Heart right ventricle (tissue), 16 donors: ENCODE data around the gene HS1BP3. TPM values are rescaled to one million over a fixed set of nuclear protein-coding genes. Genes with fewer than 3 reads are reported as not detected.

ENCODE experiments used
- ATAC-seq, 8 donors: fragments of 200-7000 bp; cut with Tn5 transposase; one replicate each; pipeline ENCODE4 v1.9.1; 2020; ENCODE audit warnings: mild to moderate bottlenecking in 8 of 8, moderate library complexity in 8 of 8, moderate number of reproducible peaks in 1 of 8
- DNase-seq, 2 donors: peaks; one replicate each; pipeline ENCODE4 v3.0.0-alpha.2; 2020
- H3K27ac ChIP-seq, 10 donors: fragments of 200-600 bp; sonication (generic) in 2 of 10; one replicate each; pipeline versions ENCODE4 v1.5.0 to v1.8.0; 2020 to 2022; ENCODE audit warnings: mild to moderate bottlenecking in 3 of 10
- H3K27me3 ChIP-seq, 7 donors: fragments of 200-600 bp; one replicate each; pipeline ENCODE4 v1.8.0; 2021 to 2022; ENCODE audit warnings: mild to moderate bottlenecking in 2 of 7
- H3K36me3 ChIP-seq, 9 donors: fragments of 200-600 bp; sonication (generic) in 1 of 9; one replicate each; pipeline versions ENCODE4 v1.5.0 to v1.8.0; 2020 to 2022; ENCODE audit warnings: mild to moderate bottlenecking in 2 of 9
- H3K4me1 ChIP-seq, 9 donors: fragments of 200-600 bp; sonication (generic) in 1 of 9; one replicate each; pipeline versions ENCODE4 v1.5.0 to v1.8.0; 2020 to 2022; ENCODE audit warnings: mild to moderate bottlenecking in 4 of 9
- H3K4me3 ChIP-seq, 10 donors: fragments of 200-600 bp; sonication (generic) in 2 of 10; one replicate each; pipeline versions ENCODE4 v1.5.0 to v1.8.0; 2020 to 2022; ENCODE audit warnings: mild to moderate bottlenecking in 7 of 10, moderate library complexity in 2 of 10
- H3K9me3 ChIP-seq, 11 donors: fragments of 200-600 bp in 10 of 11; sonication (generic) in 2 of 11; one replicate each; pipeline versions ENCODE4 v1.5.0 to v1.8.0; 2013 to 2022; ENCODE audit warnings: mild to moderate bottlenecking in 2 of 11, control low read depth in 1 of 11, moderate library complexity in 1 of 11
- CTCF ChIP-seq, 9 donors: fragments of 200-600 bp; sonication (generic) in 2 of 9; IDR thresholded peaks; one replicate each; pipeline versions ENCODE4 v1.5.0 to v1.8.0; 2021 to 2022; ENCODE audit warnings: antibody characterized with exemption in 9 of 9, mild to moderate bottlenecking in 5 of 9, moderate library complexity in 1 of 9
- WGBS, 2 donors: extraction: QIAGEN DNeasy Blood & Tissue Kit; methylation state at CpG; one replicate each; pipeline ENCODE4 v1.1.7; 2013; ENCODE audit warnings: inconsistent platforms in 1 of 2; 5-methylcytosine and 5-hydroxymethylcytosine counted together
- intact Hi-C, 10 donors: fragments of 100-400 bp; cut with DNase I; formaldehyde crosslinking; loops; one replicate each; pipeline versions ENCODE4 v1.11.1 to v1.14.2; 2022
- polyA plus RNA-seq, 2 donors: library from polyadenylated mRNA; stranded (reverse); fragments of 200-250 nt; gene quantifications; one replicate each; pipeline ENCODE4 v1.2.3, GENCODE V29; 2013
- total RNA-seq, 10 donors: library from RNA; stranded (reverse); fragmentation: NEBNext Ultra II Directional in 3 of 10; extraction: Animal tissue kit (Norgen Biotek cat#: 25700) in 3 of 10; gene quantifications; one replicate each; pipeline versions ENCODE4 v1.2.1 to v1.2.4, GENCODE V29; 2021 to 2023
- donor health status: Arrhythmogenic right ventricular cardiomyopathy.
- donor health status: ischemic (EF 13 %, LVEDD 7.1; RV severe dilation, severe dysfunction).
- donor health status: healthy with polysubstance abuse.
- donor health status: DM: no; HTN: yes; CAD: no.
- donor health status: DM: no; HTN: no; CAD: no.
- donor health status: ischemic (EF 25% LVEDD 6.9; RV normal size, moderate dysfunction).
- donor health status: ischemic (EF 25% LVEDD 5.7; RV mildly dilated, moderate dysfunction).
- donor health status: healthy.
- donor health status: DM: yes; HTN: yes; CAD: no.
- donor health status: Ischemic cardiomyopathy.
- donor health status: ischemic (EF 35%, LVEDD 5.7; RV mildly dilated, moderate dysfunction).
- donor health status: nonischemic (EF 11% LVEDD 7.7; RV severe dilation, severe dysfunction).
- donor health status: DM: yes; HTN: yes; CAD: no.
- donor health status: PGD.
- donor health status: ischemic (EF 29% LVEDD 5.4; RV normal size, mild dysfunction).
- donor health status: nonischemic (EF 23%, LVEDD 6.1; RV moderate dilation, normal function).

HS1BP3 gene
- total and polyA plus RNA-seq, 12 donors: 11.3 to 26.3 (median 16.5) TPM

DNA sequence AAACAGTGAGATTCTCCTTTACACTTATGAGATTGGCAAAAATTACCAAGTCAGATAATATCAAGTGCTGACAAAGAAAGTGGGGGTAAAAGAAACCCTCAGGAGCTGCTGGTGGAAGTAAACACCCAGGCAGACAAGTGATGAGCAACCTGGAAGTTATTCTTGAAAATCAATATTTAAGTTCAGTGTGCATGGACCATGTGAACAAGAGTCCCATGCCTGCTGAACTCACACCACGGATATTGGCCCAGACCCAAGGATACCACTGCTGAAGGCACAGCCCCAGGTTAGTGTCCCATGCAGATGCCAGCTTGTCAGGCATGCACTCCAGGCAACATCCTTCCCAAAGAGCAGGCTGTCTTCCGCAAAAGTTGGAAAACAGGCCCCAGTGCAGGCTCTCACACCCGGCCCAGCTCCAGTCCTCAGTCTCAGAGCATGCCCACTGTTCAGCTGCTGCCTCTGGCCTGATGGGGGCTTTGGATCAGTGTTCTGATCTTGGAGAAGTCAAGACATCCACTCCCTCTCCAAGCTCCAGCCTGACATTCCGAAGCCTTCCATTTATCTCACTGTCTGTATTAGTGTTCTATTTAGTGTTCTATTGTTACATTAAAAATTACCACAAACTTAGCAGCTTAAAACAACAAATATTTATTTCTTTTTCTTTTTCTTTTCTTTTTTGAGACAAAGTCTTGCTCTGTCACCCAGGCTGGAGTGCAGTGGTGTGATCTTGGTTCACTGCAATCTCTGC is 70.0 kb downstream of the HS1BP3 start:
- peaks cover 37 to 83% (median 71%) of the 10 kb centered on the region in 9 donors for H3K4me1 ChIP-seq
- intact Hi-C loops: loop anchor here in 2 of 10 donors (2.0 to 5.0 kb wide), 2 partner anchors 16 to 51 kb away; no protein-coding TSS in a partner anchor

GRCh38 chr2:20579866-20580265 is 71.0 kb downstream of the HS1BP3 start:
- Histone ChIP-seq H3K27ac (peak overlapping the region; percentile 57 to 95 (median 82)), H3K4me3 (no peak overlapping the region), H3K36me3 (no peaks in the 10 kb centered on the region), H3K4me1 (peaks cover 35 to 83% (median 70%) of the 10 kb centered on the region in 9 donors), H3K27me3 (no peaks in the 10 kb centered on the region), H3K9me3 (peaks cover 0 to 11% (median 7%) of the 10 kb centered on the region in 11 donors)
- ATAC-seq (no peak), DNase-seq (peak in 1 of 2 donors; percentile 31)
- WGBS, 2 donors: 63 to 89% methylated on average over 1 of the region's 1 CpG
- TF ChIP-seq CTCF (IDR thresholded peaks at IDR 0.05): no peak
- intact Hi-C loops: loop anchor here in 6 of 10 donors (2.0 to 5.0 kb wide), 8 partner anchors 17 to 133 kb away; partner anchors contain the start of gene RHOB (in 1 of the 6)

More for the DNA sequence above, 70.0 kb downstream of the HS1BP3 start:
- no peaks in the 10 kb centered on the region for H3K36me3 ChIP-seq
- DNase-seq (peak in 1 of 2 donors; percentile 5), ATAC-seq (no peak)
- H3K4me3 ChIP-seq: no peak overlapping the region
- no peaks in the 10 kb centered on the region for H3K27me3 ChIP-seq
- 84 to 86% methylated on average over 4 of the region's 4 CpGs for WGBS, 2 donors
- H3K9me3 ChIP-seq: peaks cover 0 to 11% (median 7%) of the 10 kb centered on the region in 11 donors
- H3K27ac ChIP-seq: peak overlapping the region in 6 of 10 donors; percentile 29 to 95 (median 80)
- TF ChIP-seq CTCF (IDR thresholded peaks at IDR 0.05): no peak

DNA sequence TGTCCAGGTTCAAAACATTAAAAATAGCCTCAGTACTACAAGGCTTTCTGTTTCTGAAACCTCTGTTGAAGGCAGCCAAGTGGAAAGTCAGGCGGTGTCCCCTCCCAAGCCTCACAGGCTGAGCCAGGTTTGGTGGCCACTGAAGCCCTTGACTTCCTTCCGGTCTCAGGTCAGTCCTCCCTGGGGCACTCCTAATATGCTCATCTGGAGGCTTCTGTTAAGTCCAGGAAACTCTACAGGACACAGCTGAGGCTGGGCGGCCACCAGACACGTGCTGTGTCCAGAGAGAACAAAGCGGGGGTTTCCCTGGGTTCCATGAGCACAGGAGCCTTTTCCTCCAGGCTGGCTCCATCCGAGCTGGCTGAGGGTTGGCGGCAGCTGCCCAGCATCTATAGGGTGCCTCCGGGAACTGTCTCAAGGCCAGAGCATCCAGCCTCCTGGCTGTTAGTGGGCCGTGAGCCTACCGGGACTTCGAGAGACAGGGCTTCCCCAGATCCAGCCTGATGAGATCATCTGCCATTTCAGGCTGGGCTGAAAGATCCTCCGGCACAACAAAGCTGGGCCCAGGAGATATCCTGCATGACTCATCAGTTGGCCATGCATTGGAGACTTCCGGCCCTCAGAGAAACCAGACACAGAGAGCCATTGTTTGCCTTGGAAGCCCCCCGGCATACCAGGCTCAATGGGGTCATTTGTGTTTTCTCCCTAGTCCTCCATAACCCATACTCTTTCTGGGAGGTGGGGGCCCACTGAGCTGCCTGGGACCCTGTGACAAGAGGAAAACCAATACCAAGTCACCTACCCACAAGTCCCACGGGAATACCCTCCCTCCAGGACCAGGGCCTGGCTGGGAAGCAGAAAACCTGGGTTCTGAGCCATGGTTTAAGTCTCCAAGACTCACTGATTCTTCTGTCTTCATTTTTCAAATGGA is 71.7 kb downstream of the HS1BP3 start:
- DNase-seq (peak; percentile 73 to 92), ATAC-seq (peak; percentile 85 to 94 (median 91))
- Histone ChIP-seq H3K36me3 (no peaks in the 10 kb centered on the region), H3K9me3 (peaks cover 0 to 11% (median 7%) of the 10 kb centered on the region in 11 donors), H3K27ac (peak overlapping the region; percentile 57 to 95 (median 82)), H3K4me3 (no peak overlapping the region), H3K4me1 (peaks cover 28 to 83% (median 70%) of the 10 kb centered on the region in 9 donors), H3K27me3 (no peaks in the 10 kb centered on the region)
- no peak for TF ChIP-seq CTCF (IDR thresholded peaks at IDR 0.05)
- intact Hi-C loops: loop anchor here in 5 of 10 donors (5.0 kb wide), 6 partner anchors 33 to 132 kb away; partner anchors contain the start of gene RHOB (in 1 of the 5)
- 14 to 20% methylated on average over 15 of the region's 15 CpGs for WGBS, 2 donors
